ENCODE data around the gene OR3A1. TPM values are rescaled to one million over a fixed set of nuclear protein-coding genes. Genes with fewer than 3 reads are reported as not detected.

The OR3A1 gene, protein sequence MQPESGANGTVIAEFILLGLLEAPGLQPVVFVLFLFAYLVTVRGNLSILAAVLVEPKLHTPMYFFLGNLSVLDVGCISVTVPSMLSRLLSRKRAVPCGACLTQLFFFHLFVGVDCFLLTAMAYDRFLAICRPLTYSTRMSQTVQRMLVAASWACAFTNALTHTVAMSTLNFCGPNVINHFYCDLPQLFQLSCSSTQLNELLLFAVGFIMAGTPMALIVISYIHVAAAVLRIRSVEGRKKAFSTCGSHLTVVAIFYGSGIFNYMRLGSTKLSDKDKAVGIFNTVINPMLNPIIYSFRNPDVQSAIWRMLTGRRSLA
- total RNA-seq: not detected in 2 replicates

DNA sequence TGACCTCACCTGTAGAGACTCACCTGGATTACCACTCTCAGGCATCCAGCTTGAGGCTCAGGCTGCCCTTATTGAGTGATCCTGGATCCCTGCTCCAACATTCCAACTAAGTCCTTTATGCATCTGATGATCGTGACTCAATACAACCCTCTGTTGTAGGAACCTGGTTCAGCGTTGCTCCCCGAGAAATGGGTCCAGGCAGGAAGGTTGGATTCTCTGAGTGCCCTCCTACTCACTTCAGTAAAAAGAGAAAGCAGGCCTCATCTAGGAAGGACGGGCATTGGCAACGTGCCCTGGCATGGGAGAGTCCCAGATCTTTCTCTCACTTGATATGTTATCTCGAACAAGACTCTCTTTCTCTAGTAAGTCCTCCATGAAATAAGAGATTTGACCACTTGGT is at the start of gene OR3A1:
Gene OR3A1 (minus strand): TSS at position 101 of the 400 bp plus-strand sequence. CDS start 5,778 bp downstream, outside the sequence.

Other genes with a start within 250 kb of the OR3A1 start
- gene OR1D5, start 234.8 kb downstream of the OR3A1 start, total RNA-seq: not detected in 2 replicates
- not detected in 2 replicates for gene OR1D2, start 193.9 kb downstream of the OR3A1 start, total RNA-seq
- gene OR1G1, start 170.8 kb downstream of the OR3A1 start, total RNA-seq: not detected in 2 replicates
- gene OR1A2, start 100.8 kb downstream of the OR3A1 start, total RNA-seq: not detected in 2 replicates
- not detected in 2 replicates for gene OR1A1, start 90.7 kb downstream of the OR3A1 start, total RNA-seq
- gene OR3A2, start 87.9 kb upstream of the OR3A1 start, total RNA-seq: not detected in 2 replicates
- not detected in 2 replicates for gene OR1E1, start 100.0 kb upstream of the OR3A1 start, total RNA-seq
- gene OR3A3, start 113.0 kb upstream of the OR3A1 start, total RNA-seq: not detected in 2 replicates
- not detected in 2 replicates for gene OR1E2, start 135.5 kb upstream of the OR3A1 start, total RNA-seq
- not detected in 2 replicates for gene SPATA22, start 173.5 kb upstream of the OR3A1 start, total RNA-seq
- not detected in 2 replicates for gene ASPA, start 177.6 kb upstream of the OR3A1 start, total RNA-seq